IMR-90 (cell line): ENCODE data around the gene CUBN. TPM values are rescaled to one million over a fixed set of nuclear protein-coding genes. Genes with fewer than 3 reads are reported as not detected.

ENCODE experiments used
- ATAC-seq: fragments of 200-7000 bp; cut with Tn5 transposase; 2 replicates; pipeline ENCODE4 v1.9.1; 2020; ENCODE audit warnings: low read depth, mild to moderate bottlenecking, moderate library complexity
- BruUV-seq: library from RNA; stranded (reverse); fragments of 400-500 nt; replicated peaks from 2 replicates; lab custom pipeline; 2021; lab: Mats Ljungman, UMichigan
- CTCF ChIA-PET: fragments of 300-600 bp; formaldehyde crosslinking; extraction: SDS; loops from one replicate; lab custom pipeline; 2021; ENCODE audit warnings: antibody characterized with exemption; lab: Yijun Ruan, JAX
- POLR2A ChIA-PET: fragments of 300-600 bp; sonication (Branson Sonifier 250); formaldehyde crosslinking; loops from one replicate; lab custom pipeline; 2022; ENCODE audit warnings: antibody characterized with exemption; ENCODE audit not compliant: unreplicated experiment; lab: Charles Lee
- DNase-seq: peaks from one replicate; pipeline ENCODE4 v3.0.0; 2013
- H2AFZ ChIP-seq: replicated peaks from 2 replicates; pipeline ENCODE3; 2013; ENCODE audit warnings: low read length, mild to moderate bottlenecking; ENCODE audit not compliant: poor library complexity
- H2AK5ac ChIP-seq: 2 replicates; pipeline ENCODE4 v1.6.1; 2013; ENCODE audit warnings: low read depth, low read length, inconsistent platforms
- H2AK9ac ChIP-seq: replicated peaks from 2 replicates; pipeline ENCODE3; 2013; ENCODE audit warnings: mild to moderate bottlenecking, low read depth, low read length, moderate library complexity; ENCODE audit not compliant: poor library complexity
- H2BK120ac ChIP-seq: 2 replicates; pipeline ENCODE4 v1.6.1; 2013; ENCODE audit warnings: low read depth, low read length, inconsistent platforms
- H2BK15ac ChIP-seq: 3 replicates; pipeline ENCODE4 v1.6.1; 2013; ENCODE audit warnings: low read depth, low read length, inconsistent platforms
- H2BK20ac ChIP-seq: 2 replicates; pipeline ENCODE4 v1.6.1; 2013; ENCODE audit warnings: low read depth, mild to moderate bottlenecking, inconsistent platforms, low read length, moderate library complexity
- H2BK5ac ChIP-seq: 2 replicates; pipeline ENCODE4 v1.6.1; 2013; ENCODE audit warnings: mild to moderate bottlenecking, low read depth, low read length, inconsistent platforms; ENCODE audit not compliant: poor library complexity, severe bottlenecking
- H3K14ac ChIP-seq: replicated peaks from 2 replicates; pipeline ENCODE4 v1.6.1; 2013; ENCODE audit warnings: low read depth, low read length, inconsistent platforms
- H3K18ac ChIP-seq: 2 replicates; pipeline ENCODE4 v1.6.1; 2013; ENCODE audit warnings: low read depth, low read length, control low read depth
- H3K23ac ChIP-seq: 2 replicates; pipeline ENCODE4 v1.6.1; 2013; ENCODE audit warnings: low read depth, low read length, inconsistent platforms
- H3K27ac ChIP-seq: 2 replicates; pipeline ENCODE4 v1.5.1; 2013; ENCODE audit warnings: mild to moderate bottlenecking, control low read depth, low read length; ENCODE audit not compliant: insufficient read depth
- H3K27me3 ChIP-seq: 2 replicates; pipeline ENCODE4 v1.6.1; 2013; ENCODE audit warnings: low read length; ENCODE audit not compliant: control insufficient read depth, insufficient read depth
- H3K36me3 ChIP-seq: 2 replicates; pipeline ENCODE4 v1.6.1; 2013; ENCODE audit warnings: low read length, mixed read lengths; ENCODE audit not compliant: control insufficient read depth, insufficient read depth
- H3K4ac ChIP-seq: 2 replicates; pipeline ENCODE4 v1.6.1; 2013; ENCODE audit warnings: low read depth, low read length, inconsistent platforms
- H3K4me1 ChIP-seq: 2 replicates; pipeline ENCODE4 v1.6.1; 2013; ENCODE audit warnings: low read length, mixed read lengths; ENCODE audit not compliant: control insufficient read depth, insufficient read depth
- H3K4me2 ChIP-seq: 2 replicates; pipeline ENCODE4 v1.6.1; 2013; ENCODE audit warnings: low read depth, mild to moderate bottlenecking, control low read depth, low read length, moderate library complexity
- H3K4me3 ChIP-seq: 2 replicates; pipeline ENCODE4 v1.5.1; 2013; ENCODE audit warnings: low read depth, mild to moderate bottlenecking, control low read depth, low read length, moderate library complexity; ENCODE audit not compliant: insufficient read depth
- H3K56ac ChIP-seq: 2 replicates; pipeline ENCODE4 v1.6.1; 2013; ENCODE audit warnings: low read length, inconsistent platforms; ENCODE audit not compliant: insufficient read depth; ENCODE audit errors: extremely low read depth
- H3K79me1 ChIP-seq, 2 experiments: 2 replicates each; pipeline ENCODE4 v1.6.1; 2013; ENCODE audit warnings: low read length in 2 of 2, inconsistent platforms in 1 of 2, low read depth in 1 of 2
- H3K9ac ChIP-seq: 2 replicates; pipeline ENCODE4 v1.6.1; 2013; ENCODE audit warnings: low read depth, low read length, control low read depth
- H3K9me1 ChIP-seq: 2 replicates; pipeline ENCODE4 v1.6.1; 2013; ENCODE audit warnings: low read length, inconsistent platforms; ENCODE audit not compliant: insufficient read depth
- H3K9me3 ChIP-seq: 2 replicates; pipeline ENCODE4 v1.6.1; 2013; ENCODE audit warnings: low read length; ENCODE audit not compliant: control insufficient read depth, insufficient read depth
- H4K20me1 ChIP-seq: 2 replicates; pipeline ENCODE4 v1.6.1; 2013; ENCODE audit warnings: low read length, inconsistent platforms; ENCODE audit not compliant: insufficient read depth
- H4K5ac ChIP-seq: 2 replicates; pipeline ENCODE4 v1.6.1; 2013; ENCODE audit warnings: mild to moderate bottlenecking, low read depth, low read length, control low read depth
- H4K8ac ChIP-seq, 2 experiments: 2 replicates each; pipeline ENCODE4 v1.6.1; 2013; ENCODE audit warnings: low read depth in 2 of 2, low read length in 2 of 2, control low read depth in 1 of 2, inconsistent platforms in 1 of 2
- H4K91ac ChIP-seq: 2 replicates; pipeline ENCODE4 v1.6.1; 2013; ENCODE audit warnings: low read depth, low read length, inconsistent platforms; ENCODE audit not compliant: insufficient read depth
- CEBPB ChIP-seq: IDR thresholded peaks from 2 replicates; pipeline ENCODE4 v1.6.1; 2012; ENCODE audit warnings: low read depth, low read length, improper control_type of control experiment
- MAFK ChIP-seq: IDR thresholded peaks from 2 replicates; pipeline ENCODE4 v1.6.1; 2012; ENCODE audit warnings: low read depth, low read length, improper control_type of control experiment
- WGBS, 2 experiments: methylation state at CpG; one replicate each; pipeline versions ENCODE4 v1.1.5 to v1.1.7; 2013; ENCODE audit warnings: missing lambda C conversion rate in 2 of 2; ENCODE audit not compliant: insufficient read length in 1 of 2; ENCODE audit errors: extremely low coverage in 2 of 2; 5-methylcytosine and 5-hydroxymethylcytosine counted together
- dilution Hi-C: fragments of 300-500 bp; cut with HindIII; formaldehyde crosslinking; loops from one replicate; pipeline ENCODE4 v1.14.3; 2018; ENCODE audit warnings: low sequenced_read_pairs; ENCODE audit not compliant: unreplicated experiment
- in situ Hi-C: fragments of 300-500 bp; cut with MboI; formaldehyde crosslinking; loops from 3 replicates; pipeline ENCODE4 v1.14.3; 2019; ENCODE audit warnings: low sequenced_read_pairs, inconsistent platforms, mixed read lengths
- intact Hi-C: fragments of 100-400 bp; cut with micrococcal nuclease; formaldehyde crosslinking; loops from 2 replicates; pipeline ENCODE4 v1.10.0; 2022
- polyA plus RNA-seq, 3 experiments: library from polyadenylated mRNA; depleted of rRNA; stranded (reverse); fragments of >200 nt; gene quantifications; 2 replicates each; pipeline ENCODE4 v1.2.3, GENCODE V29; 2012; ENCODE audit warnings: low replicate concordance in 1 of 3
- total RNA-seq: library from RNA; depleted of rRNA; stranded (reverse); fragments of >200 nt; gene quantifications from 2 replicates; pipeline ENCODE4 v1.2.3, GENCODE V29; 2012

CUBN gene
- total and polyA plus RNA-seq, 2 of the 4 experiments (the other 2 are of a cell fraction), result 0.19 to 0.54 TPM

GRCh38 chr10:17106991-17107390 is 22.6 kb downstream of the CUBN start:
- H3K23ac ChIP-seq, result no peak overlapping the region
- no peak overlapping the region for H3K14ac ChIP-seq
- no peak overlapping the region for H2AK5ac ChIP-seq
- H4K20me1 ChIP-seq, result no peaks in the 10 kb centered on the region
- no peaks in the 10 kb centered on the region for H3K9me1 ChIP-seq
- no peak overlapping the region for H3K4me3 ChIP-seq
- CTCF ChIA-PET, result no interaction called here
- no peaks in the 10 kb centered on the region for H3K36me3 ChIP-seq
- H4K8ac ChIP-seq, result no peak overlapping the region
- ATAC-seq (no peak), DNase-seq (no peak)
- no peak overlapping the region for H2BK20ac ChIP-seq
- WGBS, 2 experiments, result no CpG with 5 or more reads among the region's 5 CpGs
- no peak overlapping the region for H2BK5ac ChIP-seq
- in situ Hi-C loops (no loop called here), intact Hi-C loops (no loop called here), dilution Hi-C loops (no loop called here)
- H2AK9ac ChIP-seq, result no peak overlapping the region
- BruUV-seq, result no TSS peak
- H2BK15ac ChIP-seq, result no peak overlapping the region
- no peaks in the 10 kb centered on the region for H3K79me1 ChIP-seq
- H3K18ac ChIP-seq, result no peak overlapping the region
- no peak overlapping the region for H3K27ac ChIP-seq
- H2BK120ac ChIP-seq, result no peak overlapping the region
- no peak overlapping the region for H3K56ac ChIP-seq
- H3K4me2 ChIP-seq, result no peak overlapping the region
- no peak for TF ChIP-seq MAFK
- TF ChIP-seq CEBPB, result peak; percentile 74
- no peak overlapping the region for H4K5ac ChIP-seq
- no peaks in the 10 kb centered on the region for H3K9me3 ChIP-seq
- no peak overlapping the region for H3K4ac ChIP-seq
- no peak overlapping the region for H3K9ac ChIP-seq
- POLR2A ChIA-PET, result no interaction called here
- no peaks in the 10 kb centered on the region for H3K27me3 ChIP-seq
- H4K91ac ChIP-seq, result no peak overlapping the region
- H3K4me1 ChIP-seq, result peaks cover 2% of the 10 kb centered on the region; the same call in 1 of the 2 replicates
- H2AFZ ChIP-seq, result no peak overlapping the region
